B cell (primary cell): ENCODE results near the gene PLA2G2D. TPM values are rescaled to one million over a fixed set of nuclear protein-coding genes. Genes with fewer than 3 reads are reported as not detected.

Experiments
- ATAC-seq: fragments of 200-7000 bp; cut with Tn5 transposase; one replicate; pipeline ENCODE4 v1.10.0; 2021; ENCODE audit warnings: low read depth, mild to moderate bottlenecking, moderate number of reproducible peaks, moderate library complexity
- CTCF ChIA-PET: fragments of 350-600 bp; sonication (Branson Sonifier 250); formaldehyde crosslinking; loops from one replicate; lab custom pipeline; 2021; ENCODE audit warnings: antibody characterized with exemption, inconsistent platforms; lab: Charles Lee
- POLR2A ChIA-PET: fragments of 350-600 bp; sonication (Branson Sonifier 250); formaldehyde crosslinking; loops from one replicate; lab custom pipeline; 2021; ENCODE audit warnings: antibody characterized with exemption; lab: Charles Lee
- DNase-seq: peaks from one replicate; pipeline ENCODE4 v3.0.0; 2013
- H2AFZ ChIP-seq: 2 replicates; pipeline ENCODE4 v1.6.1; 2012; ENCODE audit warnings: mild to moderate bottlenecking, low read depth, low read length; ENCODE audit not compliant: insufficient read depth, poor library complexity, severe bottlenecking
- H3K27ac ChIP-seq, 2 donors: 1 replicate in 1 of 2; 2 replicates in 1 of 2; pipeline ENCODE4 v1.5.1; 2012 to 2013; ENCODE audit warnings: low read length in 2 of 2, mild to moderate bottlenecking in 2 of 2, moderate library complexity in 1 of 2
- H3K27me3 ChIP-seq, 4 experiments: fragments of 200-600 bp in 1 of 4; sonication (generic) in 1 of 4; replicated peaks in 1 of 4; 1 replicate in 2 of 4; 2 replicates in 2 of 4; pipeline versions ENCODE4 v1.6.1 to v1.7.0; 2013 to 2016; ENCODE audit warnings: low read length in 3 of 4, mild to moderate bottlenecking in 2 of 4, mixed read lengths in 1 of 4, moderate library complexity in 1 of 4; ENCODE audit not compliant: insufficient read depth in 4 of 4, control insufficient read depth in 3 of 4; ENCODE audit errors: control extremely low read depth in 1 of 4
- H3K36me3 ChIP-seq, 2 experiments: replicated peaks in 1 of 2; 1 replicate in 1 of 2; 2 replicates in 1 of 2; pipeline versions ENCODE4 v1.6.1 to v1.7.1; 2013; ENCODE audit warnings: low read length in 1 of 2; ENCODE audit not compliant: insufficient read depth in 2 of 2, control insufficient read depth in 1 of 2; ENCODE audit errors: control extremely low read depth in 1 of 2, extremely low read depth in 1 of 2
- H3K4me1 ChIP-seq, 2 donors: fragments of 200-600 bp in 1 of 2; sonication (generic) in 1 of 2; 1 replicate in 1 of 2; 2 replicates in 1 of 2; pipeline versions ENCODE4 v1.5.1 to v1.6.1; 2013 to 2017; ENCODE audit warnings: low read length in 2 of 2; ENCODE audit not compliant: control insufficient read depth in 2 of 2, insufficient read depth in 2 of 2
- H3K4me2 ChIP-seq: replicated peaks from 2 replicates; pipeline ENCODE3; 2012; ENCODE audit warnings: mild to moderate bottlenecking, low read depth, low read length; ENCODE audit not compliant: poor library complexity, severe bottlenecking
- H3K4me3 ChIP-seq, 5 experiments: fragments of 200-600 bp in 1 of 5; sonication (generic) in 1 of 5; 1 replicate in 3 of 5; 2 replicates in 2 of 5; pipeline versions ENCODE4 v1.5.1 to v1.7.0; 2011 to 2016; ENCODE audit warnings: low read length in 4 of 5, mild to moderate bottlenecking in 4 of 5, low read depth in 2 of 5, control low read depth in 1 of 5, moderate library complexity in 1 of 5; ENCODE audit not compliant: insufficient read depth in 1 of 5; ENCODE audit errors: control extremely low read depth in 1 of 5, extremely low read depth in 1 of 5
- H3K79me2 ChIP-seq: fragments of 200-600 bp; sonication (generic); one replicate; pipeline ENCODE4 v1.6.0; 2016; ENCODE audit warnings: low read length; ENCODE audit not compliant: control insufficient read depth, insufficient read depth
- H3K9ac ChIP-seq: fragments of 200-600 bp; sonication (generic); 2 replicates; pipeline ENCODE4 v1.6.1; 2017; ENCODE audit warnings: mild to moderate bottlenecking, low read length, moderate library complexity
- H3K9me3 ChIP-seq, 3 donors: one replicate each; pipeline versions ENCODE4 v1.6.1 to v1.7.1; 2013; ENCODE audit warnings: low read length in 2 of 3; ENCODE audit not compliant: control insufficient read depth in 2 of 3, insufficient read depth in 1 of 3; ENCODE audit errors: control extremely low read depth in 1 of 3
- H4K20me1 ChIP-seq: 2 replicates; pipeline ENCODE4 v1.6.0; 2012; ENCODE audit warnings: mild to moderate bottlenecking, low read length; ENCODE audit not compliant: insufficient read depth, control insufficient read depth, poor library complexity, severe bottlenecking
- H3K27ac Mint-ChIP-seq: one replicate; pipeline ENCODE4 v1.8.0; 2021; ENCODE audit warnings: mixed read lengths
- H3K27me3 Mint-ChIP-seq: one replicate; pipeline ENCODE4 v1.8.0; 2021; ENCODE audit warnings: mixed read lengths
- H3K4me1 Mint-ChIP-seq: one replicate; pipeline ENCODE4 v1.8.0; 2021; ENCODE audit warnings: mixed read lengths
- H3K4me3 Mint-ChIP-seq: one replicate; pipeline ENCODE4 v1.8.0; 2021; ENCODE audit warnings: mixed read lengths
- H3K9me3 Mint-ChIP-seq: one replicate; pipeline ENCODE4 v1.8.0; 2022; ENCODE audit warnings: mixed read lengths; ENCODE audit not compliant: insufficient read depth
- CTCF ChIP-seq: fragments of 200-600 bp; IDR thresholded peaks from one replicate; pipeline ENCODE4 v1.8.0; 2022; ENCODE audit warnings: antibody characterized with exemption, mild to moderate bottlenecking
- EZH2 ChIP-seq: IDR thresholded peaks from 2 replicates; pipeline ENCODE4 v1.6.1; 2012; ENCODE audit warnings: borderline replicate concordance, low read depth, mild to moderate bottlenecking, moderate library complexity, low read length; ENCODE audit not compliant: insufficient read depth, poor library complexity, severe bottlenecking
- WGBS: methylation state at CpG from one replicate; pipeline ENCODE4 v1.1.5; 2013; ENCODE audit warnings: missing lambda C conversion rate; ENCODE audit not compliant: insufficient coverage; 5-methylcytosine and 5-hydroxymethylcytosine counted together
- intact Hi-C: fragments of 100-400 bp; cut with micrococcal nuclease; formaldehyde crosslinking; loops from one replicate; pipeline ENCODE4 v1.10.0; 2022
- polyA plus RNA-seq: library from polyadenylated mRNA; depleted of rRNA; stranded (reverse); fragments of >200 nt; gene quantifications from 2 replicates; pipeline ENCODE4 v1.2.3, GENCODE V29; 2012
- total RNA-seq, 2 donors: library from RNA; stranded (reverse); fragments of 120-200 nt in 1 of 2; gene quantifications; 1 replicate in 1 of 2; 2 replicates in 1 of 2; pipeline versions ENCODE4 v1.2.3 to v1.2.4, GENCODE V29; 2013 to 2022

The PLA2G2D gene
- total and polyA plus RNA-seq, 2 donors (not counting 1 experiment from before 2014, with no cell fraction given), result 2.3 to 2.8 TPM

GRCh38 chr1:20148571-20149500 lies 29.5 kb upstream of the PLA2G2D start:
- Histone ChIP-seq H3K9ac (no peak overlapping the region), H3K4me3 (no peak overlapping the region), H3K4me1 (peaks cover 5 to 10% of the 10 kb centered on the region in 2 donors), H3K4me2 (no peak overlapping the region), H2AFZ (no peak overlapping the region), H3K36me3 (no peaks in the 10 kb centered on the region), H3K79me2 (no peaks in the 10 kb centered on the region), H3K27ac (no peak overlapping the region), H4K20me1 (no peaks in the 10 kb centered on the region), H3K9me3 (no peaks in the 10 kb centered on the region), H3K27me3 (no peaks in the 10 kb centered on the region)
- TF ChIP-seq CTCF, result no peak
- TF ChIP-seq EZH2, result no peak
- ATAC-seq (no peak), DNase-seq (no peak)
- Mint-ChIP-seq H3K27ac (no peak overlapping the region), H3K27me3 (no peaks in the 10 kb centered on the region), H3K4me3 (no peak overlapping the region), H3K4me1 (peaks cover 9% of the 10 kb centered on the region), H3K9me3 (no peaks in the 10 kb centered on the region)
- ChIA-PET POLR2A (no interaction called here), CTCF (interaction anchor here (2.4 kb wide), 1 partner anchor 174 kb away, joined by 10 read pairs; no protein-coding TSS in a partner anchor)
- 91% methylated on average over 12 of the region's 13 CpGs for WGBS
- intact Hi-C loops, result no loop called here
